ENCODE measurements around the gene NR2F1. TPM values are rescaled to one million over a fixed set of nuclear protein-coding genes. Genes with fewer than 3 reads are reported as not detected.

NR2F1 gene
- total and polyA plus RNA-seq, 2 experiments from 2014 or later = 7.3 to 19.9 TPM

GRCh38 chr5:93622240-93622885 is 39.3 kb downstream of the NR2F1 start:
- 53% methylated on average over 4 of the region's 4 CpGs for WGBS (ENCODE audit: low lambda C conversion rate, missing lambda C conversion rate)

DNA sequence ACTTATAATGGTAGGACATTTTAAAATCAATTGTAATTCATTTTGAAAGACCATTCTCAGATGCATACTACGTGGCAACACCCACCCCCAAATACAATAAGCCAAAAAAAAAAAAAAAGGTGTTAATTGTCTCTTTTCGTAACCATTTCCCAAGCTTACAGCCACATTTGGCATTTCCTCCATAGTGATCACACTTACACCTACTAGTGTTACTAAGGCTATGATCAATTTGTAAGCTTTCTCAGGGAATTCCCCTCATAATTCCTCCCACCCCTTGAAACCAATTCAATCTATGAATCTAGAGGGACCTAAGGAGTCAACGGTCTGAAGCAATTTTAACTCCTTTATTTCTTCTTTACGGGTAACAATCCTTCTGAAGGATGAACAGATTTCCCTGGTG is 40.1 kb downstream of the NR2F1 start:
- Histone ChIP-seq H3K4me3 (no peak overlapping the region), H3K36me3 (replicated peaks; ENCODE audit: insufficient read depth, low read depth) (no peaks in the 10 kb centered on the region), H4K20me1 (ENCODE audit: insufficient read depth, poor library complexity, severe bottlenecking) (no peaks in the 10 kb centered on the region), H2AFZ (no peak overlapping the region), H3K4me1 (ENCODE audit: insufficient read depth) (no peaks in the 10 kb centered on the region), H3K79me2 (no peaks in the 10 kb centered on the region), H3K9me3 (ENCODE audit: low read depth) (no peaks in the 10 kb centered on the region), H3K4me2 (no peak overlapping the region), H3K27ac (no peak overlapping the region), H3K9me2 (replicated peaks; ENCODE audit: insufficient read depth) (no peaks in the 10 kb centered on the region), H3K27me3 (peaks cover 49% of the 10 kb centered on the region)
- 47% methylated on average over 4 of the region's 4 CpGs for WGBS (ENCODE audit: low lambda C conversion rate, missing lambda C conversion rate)
- no peak for DNase-seq (ENCODE audit: low spot score)
- TF ChIP-seq CTCF (IDR thresholded peaks at IDR 0.05; ENCODE audit: poor library complexity) = no peak
- no peak for TF ChIP-seq EZH2 (IDR thresholded peaks at IDR 0.05; ENCODE audit: borderline replicate concordance)
- TF ChIP-seq EZH2phosphoT487 (IDR thresholded peaks at IDR 0.05; ENCODE audit: low read depth, severe bottlenecking, unreplicated experiment) = no peak

More at GRCh38 chr5:93622240-93622885, 39.3 kb downstream of the NR2F1 start:
- TF ChIP-seq CTCF (IDR thresholded peaks at IDR 0.05; ENCODE audit: poor library complexity) = no peak
- no peak for TF ChIP-seq EZH2phosphoT487 (IDR thresholded peaks at IDR 0.05; ENCODE audit: low read depth, severe bottlenecking, unreplicated experiment)
- no peak for TF ChIP-seq EZH2 (IDR thresholded peaks at IDR 0.05; ENCODE audit: borderline replicate concordance)
- Histone ChIP-seq H3K4me2 (peak overlapping the region; percentile 99), H3K79me2 (no peaks in the 10 kb centered on the region), H4K20me1 (ENCODE audit: insufficient read depth, poor library complexity, severe bottlenecking) (no peaks in the 10 kb centered on the region), H3K4me1 (ENCODE audit: insufficient read depth) (no peaks in the 10 kb centered on the region), H3K4me3 (no peak overlapping the region), H3K9me2 (replicated peaks; ENCODE audit: insufficient read depth) (no peaks in the 10 kb centered on the region), H3K27me3 (peaks cover 57% of the 10 kb centered on the region), H3K36me3 (replicated peaks; ENCODE audit: insufficient read depth, low read depth) (no peaks in the 10 kb centered on the region), H2AFZ (no peak overlapping the region), H3K9me3 (ENCODE audit: low read depth) (no peaks in the 10 kb centered on the region), H3K27ac (no peak overlapping the region)
- DNase-seq (ENCODE audit: low spot score) = no peak

- Histone ChIP-seq H3K4me1 (ENCODE audit: insufficient read depth) (no peaks in the 10 kb centered on the region), H3K4me2 (no peak overlapping the region), H3K36me3 (replicated peaks; ENCODE audit: insufficient read depth, low read depth) (no peaks in the 10 kb centered on the region), H3K27ac (no peak overlapping the region), H3K79me2 (no peaks in the 10 kb centered on the region), H3K9me2 (replicated peaks; ENCODE audit: insufficient read depth) (no peaks in the 10 kb centered on the region), H4K20me1 (ENCODE audit: insufficient read depth, poor library complexity, severe bottlenecking) (no peaks in the 10 kb centered on the region), H3K9me3 (ENCODE audit: low read depth) (no peaks in the 10 kb centered on the region), H3K27me3 (peaks cover 29% of the 10 kb centered on the region), H2AFZ (no peak overlapping the region), H3K4me3 (no peak overlapping the region)
- TF ChIP-seq EZH2 (IDR thresholded peaks at IDR 0.05; ENCODE audit: borderline replicate concordance) (no peak), EZH2phosphoT487 (IDR thresholded peaks at IDR 0.05; ENCODE audit: low read depth, severe bottlenecking, unreplicated experiment) (no peak), CTCF (IDR thresholded peaks at IDR 0.05; ENCODE audit: poor library complexity) (no peak)
- DNase-seq (ENCODE audit: low spot score) = no peak
Observed at GRCh38 chr5:93626801-93627200, 43.8 kb downstream of the NR2F1 start.
